Right lobe of liver (tissue), 6 donors: ENCODE results near the gene PDE4B. TPM values are rescaled to one million over a fixed set of nuclear protein-coding genes. Genes with fewer than 3 reads are reported as not detected.
"Not testable (repeated sequence)": the region's sequence is repeated elsewhere in the genome, so short reads cannot be mapped to it uniquely, and the experiment has no call there.

ENCODE experiments used
- ATAC-seq, 4 donors: fragments of 200-7000 bp; cut with Tn5 transposase; one replicate each; pipeline ENCODE4 v1.9.1; 2020; ENCODE audit warnings: mild to moderate bottlenecking in 4 of 4, moderate library complexity in 4 of 4
- DNase-seq, 3 donors: peaks; one replicate each; pipeline ENCODE4 v3.0.0-alpha.2; 2020
- H3K27ac ChIP-seq, 3 donors: fragments of 200-600 bp; one replicate each; pipeline ENCODE4 v1.8.0; 2022
- H3K27me3 ChIP-seq, 2 donors: fragments of 200-600 bp; one replicate each; pipeline ENCODE4 v1.8.0; 2022
- H3K36me3 ChIP-seq, 4 donors: fragments of 200-600 bp; sonication (generic) in 1 of 4; one replicate each; pipeline versions ENCODE4 v1.5.1 to v1.8.0; 2017 to 2022; ENCODE audit warnings: control low read depth in 1 of 4
- H3K4me1 ChIP-seq, 4 donors: fragments of 200-600 bp; sonication (generic) in 1 of 4; one replicate each; pipeline versions ENCODE4 v1.5.1 to v1.8.0; 2017 to 2022; ENCODE audit warnings: control low read depth in 1 of 4
- H3K4me3 ChIP-seq, 3 donors: fragments of 200-600 bp; one replicate each; pipeline ENCODE4 v1.8.0; 2022
- H3K9me3 ChIP-seq, 4 donors: fragments of 200-600 bp; sonication (generic) in 1 of 4; one replicate each; pipeline versions ENCODE4 v1.5.1 to v1.8.0; 2017 to 2022; ENCODE audit warnings: control low read depth in 1 of 4
- POLR2A ChIP-seq: fragments of 450-650 bp; IDR thresholded peaks from one replicate; pipeline ENCODE4 v1.6.1; 2017; ENCODE audit warnings: antibody characterized with exemption, mild to moderate bottlenecking
- WGBS: methylation state at CpG from one replicate; pipeline ENCODE4 v1.1.6; 2018; ENCODE audit warnings: low coverage, low lambda C conversion rate; ENCODE audit not compliant: insufficient coverage; ENCODE audit errors: missing lambda C conversion rate; 5-methylcytosine and 5-hydroxymethylcytosine counted together
- intact Hi-C, 2 donors: fragments of 100-400 bp; cut with DNase I; formaldehyde crosslinking; loops; one replicate each; pipeline versions ENCODE4 v1.11.2 to v1.14.1; 2022
- total RNA-seq, 6 experiments: library from RNA; depleted of rRNA in 2 of 6; stranded (reverse); fragments of >200 nt in 2 of 6; fragmentation: NEBNext Ultra II Directional in 3 of 6; extraction: Animal tissue kit (Norgen Biotek cat#: 25700) in 3 of 6; gene quantifications; one replicate each; pipeline versions ENCODE4 v1.1.0 to v1.2.4, GENCODE V29; 2016 to 2023
- TF ChIP-seq, protein P1 (sequence below), 4 donors: fragments of 200-600 bp in 3 of 4; fragments of 450-650 bp in 1 of 4; IDR thresholded peaks; one replicate each; pipeline versions ENCODE4 v1.5.1 to v1.8.0; 2016 to 2022; ENCODE audit warnings: antibody characterized with exemption in 4 of 4, mild to moderate bottlenecking in 2 of 4
- donor health status: DM: no; HTN: yes; CAD: no.
- donor health status: DM: no; HTN: no; CAD: no.
- donor health status: DM: no; HTN: no; CAD: no.
- donor health status: DM: no; HTN: yes; CAD: no.
- donor health status: DM: no; HTN: yes; CAD: no.

PDE4B gene
- total RNA-seq, 6 experiments from 2014 or later, result 1.4 to 6.4 (median 2.4) TPM

GRCh38 chr1:66112744-66113400 lies 320.2 kb downstream of the PDE4B start:
- no peak overlapping the region for H3K27ac ChIP-seq
- ATAC-seq, result no peak
- H3K4me3 ChIP-seq, result no peak overlapping the region
- H3K9me3 ChIP-seq, result no peaks in the 10 kb centered on the region
- no peak for TF ChIP-seq POLR2A
- TF ChIP-seq, protein P1, sequence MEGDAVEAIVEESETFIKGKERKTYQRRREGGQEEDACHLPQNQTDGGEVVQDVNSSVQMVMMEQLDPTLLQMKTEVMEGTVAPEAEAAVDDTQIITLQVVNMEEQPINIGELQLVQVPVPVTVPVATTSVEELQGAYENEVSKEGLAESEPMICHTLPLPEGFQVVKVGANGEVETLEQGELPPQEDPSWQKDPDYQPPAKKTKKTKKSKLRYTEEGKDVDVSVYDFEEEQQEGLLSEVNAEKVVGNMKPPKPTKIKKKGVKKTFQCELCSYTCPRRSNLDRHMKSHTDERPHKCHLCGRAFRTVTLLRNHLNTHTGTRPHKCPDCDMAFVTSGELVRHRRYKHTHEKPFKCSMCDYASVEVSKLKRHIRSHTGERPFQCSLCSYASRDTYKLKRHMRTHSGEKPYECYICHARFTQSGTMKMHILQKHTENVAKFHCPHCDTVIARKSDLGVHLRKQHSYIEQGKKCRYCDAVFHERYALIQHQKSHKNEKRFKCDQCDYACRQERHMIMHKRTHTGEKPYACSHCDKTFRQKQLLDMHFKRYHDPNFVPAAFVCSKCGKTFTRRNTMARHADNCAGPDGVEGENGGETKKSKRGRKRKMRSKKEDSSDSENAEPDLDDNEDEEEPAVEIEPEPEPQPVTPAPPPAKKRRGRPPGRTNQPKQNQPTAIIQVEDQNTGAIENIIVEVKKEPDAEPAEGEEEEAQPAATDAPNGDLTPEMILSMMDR (IDR thresholded peaks at IDR 0.05), result no peak
- DNase-seq, result no peak
- WGBS, result 60% methylated on average over 2 of the region's 2 CpGs
- H3K36me3 ChIP-seq, result no peaks in the 10 kb centered on the region
- no peaks in the 10 kb centered on the region for H3K4me1 ChIP-seq
- intact Hi-C loops, result no loop called here
- H3K27me3 ChIP-seq, result no peaks in the 10 kb centered on the region

DNA sequence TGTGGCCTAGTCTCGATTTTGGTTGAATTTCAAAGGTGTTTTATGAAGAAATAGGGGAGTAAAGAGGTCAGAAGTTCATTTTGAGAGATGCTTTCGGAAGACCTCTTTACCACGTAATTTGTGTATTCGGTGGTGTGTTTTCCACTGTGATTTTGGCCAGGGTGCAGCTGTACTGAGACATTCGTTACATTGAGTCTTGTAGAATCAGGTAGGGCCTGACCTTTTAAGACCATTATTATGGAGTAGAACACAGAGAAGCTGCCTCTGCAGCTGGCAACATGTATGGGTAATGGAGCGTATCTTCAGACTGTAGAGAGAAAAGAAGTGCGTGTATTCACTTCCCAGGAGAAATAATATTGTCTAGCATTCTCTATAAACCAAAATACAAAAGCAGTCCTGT lies 326.5 kb downstream of the PDE4B start:
- Histone ChIP-seq H3K9me3 (no peaks in the 10 kb centered on the region), H3K36me3 (no peaks in the 10 kb centered on the region), H3K4me1 (no peaks in the 10 kb centered on the region), H3K4me3 (no peak overlapping the region), H3K27ac (no peak overlapping the region), H3K27me3 (no peaks in the 10 kb centered on the region)
- DNase-seq (no peak), ATAC-seq (no peak)
- 80% methylated on average over 7 of the region's 7 CpGs for WGBS
- intact Hi-C loops, result no loop called here
- no peak for TF ChIP-seq POLR2A
- TF ChIP-seq, protein P1 (IDR thresholded peaks at IDR 0.05), result no peak

DNA sequence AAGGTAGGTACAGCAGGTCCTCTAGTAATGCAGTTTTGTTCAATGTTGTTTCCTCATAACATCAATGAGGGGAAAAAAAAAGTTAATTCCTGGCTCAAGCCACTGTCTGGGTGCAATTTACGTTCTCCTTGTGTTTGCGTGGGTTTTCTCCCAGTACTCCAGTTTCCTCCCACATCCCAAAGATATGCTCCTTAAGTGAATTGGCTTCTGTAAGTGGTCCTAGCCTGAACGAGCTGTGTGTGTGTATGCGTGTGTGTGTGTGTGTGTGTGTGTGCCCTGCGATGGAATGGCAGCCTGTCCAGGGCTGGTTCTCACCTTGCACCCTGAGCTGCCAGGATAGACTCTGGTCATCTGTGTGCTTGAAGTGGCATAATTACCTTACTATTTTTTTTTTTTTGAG lies 332.0 kb downstream of the PDE4B start:
- intact Hi-C loops, result no loop called here
- no peak for DNase-seq

DNA sequence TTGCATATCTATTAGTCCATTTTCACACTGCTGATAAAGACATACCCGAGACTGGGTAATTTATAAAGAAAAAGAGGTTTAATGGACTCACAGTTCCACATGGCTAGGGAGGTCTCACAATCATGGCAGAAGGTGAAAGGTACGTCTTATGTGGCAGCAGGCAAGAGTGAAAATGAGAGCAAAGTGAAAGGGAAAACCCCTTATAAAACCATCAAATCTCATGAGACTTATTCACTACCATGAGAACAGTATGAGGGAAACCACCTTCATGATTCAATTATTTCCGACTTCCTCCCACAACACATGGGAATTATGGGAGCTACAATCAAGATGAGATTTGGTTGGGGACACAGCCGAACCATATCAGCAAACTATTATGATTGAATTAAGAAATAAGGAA lies 335.9 kb downstream of the PDE4B start:
- intact Hi-C loops, H3K9me3 ChIP-seq, ATAC-seq, DNase-seq, H3K36me3 ChIP-seq, H3K27me3 ChIP-seq, H3K4me1 ChIP-seq, H3K27ac ChIP-seq, H3K4me3 ChIP-seq: not testable (repeated sequence)
- WGBS, result 71% methylated on average over 4 of the region's 4 CpGs

More for the DNA sequence above, 332.0 kb downstream of the PDE4B start:
- H3K4me3 ChIP-seq, result no peak overlapping the region
- TF ChIP-seq POLR2A, result no peak
- TF ChIP-seq, protein P1 (IDR thresholded peaks at IDR 0.05), result no peak
- no peaks in the 10 kb centered on the region for H3K4me1 ChIP-seq
- H3K27ac ChIP-seq, result no peak overlapping the region
- no peaks in the 10 kb centered on the region for H3K36me3 ChIP-seq
- 69% methylated on average over 5 of the region's 5 CpGs for WGBS
- no peak for ATAC-seq
- H3K9me3 ChIP-seq, result no peaks in the 10 kb centered on the region
- no peaks in the 10 kb centered on the region for H3K27me3 ChIP-seq

DNA sequence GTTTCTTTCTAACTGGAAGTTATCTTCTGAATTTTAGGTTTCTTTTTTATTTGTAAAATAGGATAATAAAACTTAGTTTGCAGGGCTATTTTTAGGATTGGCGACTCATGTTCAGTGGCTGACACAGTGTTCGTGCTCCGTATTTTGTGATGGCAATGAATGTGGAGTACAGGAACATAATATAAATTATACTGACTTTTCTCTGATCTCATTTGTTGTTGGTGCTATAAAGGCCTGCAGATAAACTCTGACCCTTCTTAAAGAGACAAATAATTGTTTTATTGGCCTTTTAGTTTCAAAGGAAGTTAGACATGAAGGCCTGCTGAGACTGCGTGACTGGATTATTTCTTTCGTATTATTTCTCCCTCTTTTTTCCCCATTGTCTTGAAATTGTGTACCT lies 339.6 kb downstream of the PDE4B start:
- Histone ChIP-seq H3K4me1 (no peaks in the 10 kb centered on the region), H3K4me3 (no peak overlapping the region), H3K27ac (no peak overlapping the region), H3K9me3 (no peaks in the 10 kb centered on the region), H3K36me3 (no peaks in the 10 kb centered on the region), H3K27me3 (no peaks in the 10 kb centered on the region)
- ATAC-seq, result no peak
- intact Hi-C loops, result no loop called here
- WGBS, result 83% methylated on average over 5 of the region's 5 CpGs
- no peak for DNase-seq
- TF ChIP-seq, protein P1 (IDR thresholded peaks at IDR 0.05), result no peak
- TF ChIP-seq POLR2A, result no peak
